GM18867 (cell line): ENCODE results near the gene PTPN1.
"Not testable (repeated sequence)": the region's sequence is repeated elsewhere in the genome, so short reads cannot be mapped to it uniquely, and the experiment has no call there.

ENCODE experiments used
- ATAC-seq: cut with Tn5 transposase; IDR thresholded peaks from one replicate; pipeline ENCODE4 v1.9.1; 2021; ENCODE audit warnings: mild to moderate bottlenecking, moderate library complexity; ENCODE audit not compliant: unreplicated experiment

PTPN1 gene

GRCh38 chr20:50587291-50587961 lies 77.2 kb downstream of the PTPN1 start:
- ATAC-seq: no peak

GRCh38 chr20:50588034-50588736 lies 78.0 kb downstream of the PTPN1 start:
- ATAC-seq: no peak

GRCh38 chr20:50589548-50590347 lies 79.6 kb downstream of the PTPN1 start:
- no peak for ATAC-seq

DNA sequence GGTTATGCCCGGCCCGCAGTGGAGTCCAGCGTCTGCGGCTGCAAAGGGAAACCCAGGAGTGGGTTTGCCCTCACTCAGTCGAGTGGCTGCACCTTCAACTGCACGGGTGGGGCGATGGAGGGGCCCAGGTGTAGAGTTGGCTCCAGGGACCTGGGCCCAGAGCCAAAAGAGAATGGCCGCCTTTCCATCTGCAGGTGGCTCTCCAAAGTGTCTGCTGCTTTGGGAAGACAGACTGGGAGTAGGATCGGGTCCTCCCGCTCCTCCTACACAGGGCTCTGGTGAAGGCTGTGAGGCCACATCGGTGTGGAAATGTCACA lies 80.1 kb downstream of the PTPN1 start:
- ATAC-seq: no peak

DNA sequence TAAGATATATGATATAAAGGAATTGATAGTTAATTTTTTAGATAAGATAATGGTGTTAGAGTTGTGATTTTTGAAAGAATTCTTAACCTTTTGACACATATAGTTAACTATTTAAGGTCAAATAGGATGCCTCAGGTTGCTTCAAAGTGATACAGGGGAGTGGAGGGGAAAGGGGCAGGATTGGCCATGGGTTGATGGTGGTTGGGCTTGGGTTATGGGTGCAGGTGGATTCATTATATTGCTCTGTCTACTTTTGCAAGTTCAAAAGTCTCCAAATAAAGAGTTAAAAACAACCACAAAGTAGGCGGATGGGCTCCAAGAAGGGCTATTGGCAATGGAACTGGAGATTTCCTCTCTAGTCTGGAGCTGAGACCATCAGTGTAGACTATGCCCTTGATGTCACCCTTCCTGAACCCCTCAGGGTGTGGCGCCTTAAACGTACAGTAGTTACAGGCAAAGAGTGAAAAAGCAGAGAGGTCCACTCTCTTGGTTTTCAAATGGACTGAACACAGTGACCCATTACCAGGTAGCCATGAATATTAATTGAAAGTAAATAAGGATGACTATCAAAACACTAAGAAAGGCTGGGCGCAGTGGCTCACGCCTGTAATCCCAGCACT lies 81.2 kb downstream of the PTPN1 start:
- no peak for ATAC-seq

GRCh38 chr20:50592282-50593004 lies 82.3 kb downstream of the PTPN1 start:
- no peak for ATAC-seq

- no peak for ATAC-seq
Observed at GRCh38 chr20:50593005-50593335, 82.8 kb downstream of the PTPN1 start.

GRCh38 chr20:50594231-50594590 lies 84.0 kb downstream of the PTPN1 start:
- peak; percentile 8 for ATAC-seq

- peak; percentile 29 for ATAC-seq
Observed at GRCh38 chr20:50594591-50595432, 84.6 kb downstream of the PTPN1 start.

- ATAC-seq: no peak
Observed at GRCh38 chr20:50595433-50595895, 85.3 kb downstream of the PTPN1 start.

GRCh38 chr20:50595988-50596693 lies 86.0 kb downstream of the PTPN1 start:
- no peak for ATAC-seq

- ATAC-seq: no peak
Observed at GRCh38 chr20:50596694-50597021, 86.5 kb downstream of the PTPN1 start.

DNA sequence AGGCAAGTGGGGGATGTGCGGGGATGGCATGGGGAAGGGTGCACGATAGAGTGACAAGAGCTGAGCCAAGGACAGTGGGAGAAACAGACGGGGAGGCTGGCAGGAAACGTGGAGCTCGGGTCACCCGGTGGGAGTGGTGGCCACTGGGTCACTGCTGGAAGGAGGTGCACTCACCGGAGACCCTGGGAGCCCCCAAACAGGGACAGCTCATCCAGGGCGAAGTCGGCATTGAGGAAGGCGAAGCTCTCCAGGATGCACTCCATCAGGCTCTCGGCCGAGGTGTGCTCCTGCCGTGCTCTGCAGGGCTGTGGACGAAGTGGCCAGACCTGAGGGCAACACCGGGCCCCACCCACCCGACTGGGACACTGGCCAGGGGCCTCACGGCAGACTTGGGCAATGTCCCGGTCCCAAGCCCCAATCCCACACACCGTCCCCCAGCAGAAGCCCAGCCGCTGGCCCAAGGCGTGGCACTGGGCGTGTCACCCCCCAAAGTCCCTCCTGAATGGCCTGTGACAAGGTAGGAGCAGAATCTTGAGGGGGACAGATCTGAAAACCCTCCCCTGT lies 87.3 kb downstream of the PTPN1 start:
- ATAC-seq: no peak

- ATAC-seq: no peak
Observed at GRCh38 chr20:50598074-50598473, 87.9 kb downstream of the PTPN1 start.

DNA sequence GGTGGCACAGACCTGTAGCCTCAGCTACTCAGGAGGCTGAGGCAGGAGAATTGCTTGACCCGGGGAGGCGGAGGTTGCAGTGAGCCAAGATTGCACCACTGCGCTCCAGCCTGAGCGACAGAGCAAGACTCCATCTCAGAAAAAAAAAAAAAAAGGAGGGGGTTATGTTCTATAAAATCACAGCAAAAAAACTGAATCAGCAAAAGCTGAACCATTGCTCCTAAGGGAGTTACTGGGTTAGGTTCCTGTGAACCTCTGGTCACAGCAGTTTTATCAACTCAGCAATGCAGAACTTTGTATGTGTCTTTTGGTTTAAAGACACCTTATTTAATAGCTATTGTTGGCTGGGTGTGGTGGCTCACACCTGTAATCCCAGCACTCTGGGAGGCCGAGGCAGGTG lies 88.6 kb downstream of the PTPN1 start:
- ATAC-seq: not testable (repeated sequence)

DNA sequence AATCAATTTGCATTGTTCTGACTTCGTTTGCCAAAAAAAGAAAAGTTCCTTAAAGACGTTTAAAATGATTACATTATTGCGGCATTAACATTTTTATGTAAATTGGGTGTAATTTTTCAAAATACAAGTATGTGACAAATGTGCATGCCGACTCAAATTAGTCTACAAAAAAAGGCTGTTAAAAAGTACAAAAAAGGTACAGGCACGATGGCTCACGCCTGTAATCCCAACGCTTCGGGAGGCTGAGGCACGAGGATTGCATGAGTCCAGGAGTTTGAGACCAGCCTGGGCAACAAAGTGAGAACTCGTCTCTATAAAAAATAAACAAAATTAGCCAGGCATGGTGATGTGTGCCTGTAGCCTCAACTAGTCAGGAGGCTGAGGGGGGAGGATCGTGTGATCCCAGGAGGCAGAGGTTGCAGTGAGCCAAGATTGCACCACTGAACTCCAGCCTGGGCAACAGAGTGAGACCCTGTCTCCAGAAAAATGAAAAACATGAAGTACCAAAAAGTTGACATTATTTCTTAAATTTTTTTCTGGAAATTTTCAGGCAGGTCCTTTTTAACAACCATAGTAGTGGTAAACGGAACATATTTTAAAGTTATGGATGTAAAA lies 90.2 kb downstream of the PTPN1 start:
- ATAC-seq: no peak

DNA sequence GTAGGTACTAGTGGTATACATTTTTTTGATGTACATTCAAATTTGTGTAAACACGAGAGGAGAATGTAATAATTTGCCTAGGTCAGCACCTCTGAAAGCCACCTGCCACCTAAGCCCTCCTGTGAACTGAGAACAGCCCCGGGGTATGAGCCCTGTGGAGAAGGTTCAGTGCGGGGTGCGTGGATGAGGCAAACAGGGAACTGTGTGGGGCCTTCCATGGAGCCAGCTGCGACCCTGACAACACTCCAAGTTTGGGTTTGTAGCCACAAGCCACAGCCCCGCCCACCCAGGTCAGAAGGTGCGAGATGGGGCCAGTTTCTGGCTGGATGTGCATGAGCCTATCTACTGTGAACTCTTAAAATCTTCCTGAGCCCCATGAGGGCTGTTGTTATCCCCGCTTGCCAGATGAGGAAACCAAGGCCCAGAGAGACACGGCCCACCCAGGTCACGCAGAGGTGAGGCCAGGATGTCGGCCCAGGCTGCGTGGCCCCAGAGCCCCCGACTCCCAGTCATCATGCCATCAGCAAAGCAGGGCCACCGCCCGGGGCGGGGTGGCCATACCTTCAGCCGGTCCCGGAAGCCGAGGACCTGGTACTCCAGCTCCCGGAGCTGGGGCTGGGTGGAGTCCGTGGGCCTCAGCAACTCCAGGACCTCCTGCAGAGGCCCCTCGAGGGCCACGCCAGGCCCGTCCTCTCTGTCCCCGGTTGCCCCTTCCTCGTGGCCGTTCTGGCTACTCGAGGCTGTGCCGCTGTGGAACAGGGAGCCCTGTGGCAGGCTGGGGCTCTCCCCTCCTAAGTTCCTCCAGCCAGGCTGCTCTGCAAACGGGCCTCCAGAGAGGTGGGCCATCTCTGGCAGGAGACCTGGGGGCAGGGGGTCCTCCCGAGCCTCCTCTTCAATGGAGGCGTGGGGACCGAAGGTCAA lies 91.6 kb downstream of the PTPN1 start:
- no peak for ATAC-seq
